NCI-H524 treated with DMSO at 0.1 percent for 48 hours (cell line): ENCODE measurements around the gene AP1S3.
"Not testable (repeated sequence)": the region's sequence is repeated elsewhere in the genome, so short reads cannot be mapped to it uniquely, and the experiment has no call there.

ENCODE experiments used
- DNase-seq: peaks from one replicate; lab custom pipeline; 2025; lab: John Stamatoyannopoulos, UW

The AP1S3 gene

GRCh38 chr2:223801736-223802135, 35.6 kb downstream of the AP1S3 start:
- DNase-seq: no peak

- no peak for DNase-seq
Measured at GRCh38 chr2:223800908-223801307, 36.5 kb downstream of the AP1S3 start.

GRCh38 chr2:223797811-223798721, 39.3 kb downstream of the AP1S3 start:
- no peak for DNase-seq

GRCh38 chr2:223797037-223797436, 40.3 kb downstream of the AP1S3 start:
- DNase-seq: no peak

GRCh38 chr2:223789423-223789822, 48.0 kb downstream of the AP1S3 start:
- DNase-seq: no peak

- DNase-seq: no peak
Measured at GRCh38 chr2:223788826-223789225, 48.6 kb downstream of the AP1S3 start.

- not testable (repeated sequence) for DNase-seq
Measured at GRCh38 chr2:223788106-223788505, 49.3 kb downstream of the AP1S3 start.

GRCh38 chr2:223787358-223787757, 50.0 kb downstream of the AP1S3 start:
- no peak for DNase-seq

GRCh38 chr2:223786943-223787342, 50.4 kb downstream of the AP1S3 start:
- DNase-seq: no peak

- DNase-seq: no peak
Measured at GRCh38 chr2:223786236-223786635, 51.1 kb downstream of the AP1S3 start.

- no peak for DNase-seq
Measured at GRCh38 chr2:223784221-223784772, 53.1 kb downstream of the AP1S3 start.

GRCh38 chr2:223782629-223783028, 54.8 kb downstream of the AP1S3 start:
- DNase-seq: no peak

GRCh38 chr2:223781560-223781959, 55.8 kb downstream of the AP1S3 start:
- no peak for DNase-seq

GRCh38 chr2:223779877-223780276, 57.5 kb downstream of the AP1S3 start:
- no peak for DNase-seq

GRCh38 chr2:223774193-223774592, 63.2 kb downstream of the AP1S3 start:
- no peak for DNase-seq

- peak; percentile 74 for DNase-seq
Measured at GRCh38 chr2:223772363-223772762, 65.0 kb downstream of the AP1S3 start.

- DNase-seq: no peak
Measured at GRCh38 chr2:223771475-223771874, 65.9 kb downstream of the AP1S3 start.

- DNase-seq: no peak
Measured at GRCh38 chr2:223768179-223768578, 69.2 kb downstream of the AP1S3 start.

GRCh38 chr2:223767341-223767740, 70.0 kb downstream of the AP1S3 start:
- no peak for DNase-seq

GRCh38 chr2:223765221-223765785, 72.1 kb downstream of the AP1S3 start:
- DNase-seq: no peak

GRCh38 chr2:223764796-223765195, 72.6 kb downstream of the AP1S3 start:
- no peak for DNase-seq

- no peak for DNase-seq
Measured at GRCh38 chr2:223762853-223763252, 74.5 kb downstream of the AP1S3 start.

GRCh38 chr2:223761746-223762145, 75.6 kb downstream of the AP1S3 start:
- DNase-seq: not testable (repeated sequence)
